IMR-90 (cell line): Measurements from ENCODE around the gene TTC7B. TPM values are rescaled to one million over a fixed set of nuclear protein-coding genes. Genes with fewer than 3 reads are reported as not detected.
"Not testable (repeated sequence)": the region's sequence is repeated elsewhere in the genome, so short reads cannot be mapped to it uniquely, and the experiment has no call there.

Experiments
- ATAC-seq: fragments of 200-7000 bp; cut with Tn5 transposase; 2 replicates; pipeline ENCODE4 v1.9.1; 2020; ENCODE audit warnings: low read depth, mild to moderate bottlenecking, moderate library complexity
- BruUV-seq: library from RNA; stranded (reverse); fragments of 400-500 nt; replicated peaks from 2 replicates; lab custom pipeline; 2021; lab: Mats Ljungman, UMichigan
- CTCF ChIA-PET: fragments of 300-600 bp; formaldehyde crosslinking; extraction: SDS; loops from one replicate; lab custom pipeline; 2021; ENCODE audit warnings: antibody characterized with exemption; lab: Yijun Ruan, JAX
- POLR2A ChIA-PET: fragments of 300-600 bp; sonication (Branson Sonifier 250); formaldehyde crosslinking; loops from one replicate; lab custom pipeline; 2022; ENCODE audit warnings: antibody characterized with exemption; ENCODE audit not compliant: unreplicated experiment; lab: Charles Lee
- DNase-seq: peaks from one replicate; pipeline ENCODE4 v3.0.0; 2013
- H2AFZ ChIP-seq: replicated peaks from 2 replicates; pipeline ENCODE3; 2013; ENCODE audit warnings: low read length, mild to moderate bottlenecking; ENCODE audit not compliant: poor library complexity
- H2AK5ac ChIP-seq: 2 replicates; pipeline ENCODE4 v1.6.1; 2013; ENCODE audit warnings: low read depth, low read length, inconsistent platforms
- H2AK9ac ChIP-seq: replicated peaks from 2 replicates; pipeline ENCODE3; 2013; ENCODE audit warnings: mild to moderate bottlenecking, low read depth, low read length, moderate library complexity; ENCODE audit not compliant: poor library complexity
- H2BK120ac ChIP-seq: 2 replicates; pipeline ENCODE4 v1.6.1; 2013; ENCODE audit warnings: low read depth, low read length, inconsistent platforms
- H2BK15ac ChIP-seq: 3 replicates; pipeline ENCODE4 v1.6.1; 2013; ENCODE audit warnings: low read depth, low read length, inconsistent platforms
- H2BK20ac ChIP-seq: 2 replicates; pipeline ENCODE4 v1.6.1; 2013; ENCODE audit warnings: low read depth, mild to moderate bottlenecking, inconsistent platforms, low read length, moderate library complexity
- H2BK5ac ChIP-seq: 2 replicates; pipeline ENCODE4 v1.6.1; 2013; ENCODE audit warnings: mild to moderate bottlenecking, low read depth, low read length, inconsistent platforms; ENCODE audit not compliant: poor library complexity, severe bottlenecking
- H3K14ac ChIP-seq: replicated peaks from 2 replicates; pipeline ENCODE4 v1.6.1; 2013; ENCODE audit warnings: low read depth, low read length, inconsistent platforms
- H3K18ac ChIP-seq: 2 replicates; pipeline ENCODE4 v1.6.1; 2013; ENCODE audit warnings: low read depth, low read length, control low read depth
- H3K23ac ChIP-seq: 2 replicates; pipeline ENCODE4 v1.6.1; 2013; ENCODE audit warnings: low read depth, low read length, inconsistent platforms
- H3K27ac ChIP-seq: 2 replicates; pipeline ENCODE4 v1.5.1; 2013; ENCODE audit warnings: mild to moderate bottlenecking, control low read depth, low read length; ENCODE audit not compliant: insufficient read depth
- H3K27me3 ChIP-seq: 2 replicates; pipeline ENCODE4 v1.6.1; 2013; ENCODE audit warnings: low read length; ENCODE audit not compliant: control insufficient read depth, insufficient read depth
- H3K36me3 ChIP-seq: 2 replicates; pipeline ENCODE4 v1.6.1; 2013; ENCODE audit warnings: low read length, mixed read lengths; ENCODE audit not compliant: control insufficient read depth, insufficient read depth
- H3K4ac ChIP-seq: 2 replicates; pipeline ENCODE4 v1.6.1; 2013; ENCODE audit warnings: low read depth, low read length, inconsistent platforms
- H3K4me1 ChIP-seq: 2 replicates; pipeline ENCODE4 v1.6.1; 2013; ENCODE audit warnings: low read length, mixed read lengths; ENCODE audit not compliant: control insufficient read depth, insufficient read depth
- H3K4me2 ChIP-seq: 2 replicates; pipeline ENCODE4 v1.6.1; 2013; ENCODE audit warnings: low read depth, mild to moderate bottlenecking, control low read depth, low read length, moderate library complexity
- H3K4me3 ChIP-seq: 2 replicates; pipeline ENCODE4 v1.5.1; 2013; ENCODE audit warnings: low read depth, mild to moderate bottlenecking, control low read depth, low read length, moderate library complexity; ENCODE audit not compliant: insufficient read depth
- H3K56ac ChIP-seq: 2 replicates; pipeline ENCODE4 v1.6.1; 2013; ENCODE audit warnings: low read length, inconsistent platforms; ENCODE audit not compliant: insufficient read depth; ENCODE audit errors: extremely low read depth
- H3K79me1 ChIP-seq, 2 experiments: 2 replicates each; pipeline ENCODE4 v1.6.1; 2013; ENCODE audit warnings: low read length in 2 of 2, inconsistent platforms in 1 of 2, low read depth in 1 of 2
- H3K9ac ChIP-seq: 2 replicates; pipeline ENCODE4 v1.6.1; 2013; ENCODE audit warnings: low read depth, low read length, control low read depth
- H3K9me1 ChIP-seq: 2 replicates; pipeline ENCODE4 v1.6.1; 2013; ENCODE audit warnings: low read length, inconsistent platforms; ENCODE audit not compliant: insufficient read depth
- H3K9me3 ChIP-seq: 2 replicates; pipeline ENCODE4 v1.6.1; 2013; ENCODE audit warnings: low read length; ENCODE audit not compliant: control insufficient read depth, insufficient read depth
- H4K20me1 ChIP-seq: 2 replicates; pipeline ENCODE4 v1.6.1; 2013; ENCODE audit warnings: low read length, inconsistent platforms; ENCODE audit not compliant: insufficient read depth
- H4K5ac ChIP-seq: 2 replicates; pipeline ENCODE4 v1.6.1; 2013; ENCODE audit warnings: mild to moderate bottlenecking, low read depth, low read length, control low read depth
- H4K8ac ChIP-seq, 2 experiments: 2 replicates each; pipeline ENCODE4 v1.6.1; 2013; ENCODE audit warnings: low read depth in 2 of 2, low read length in 2 of 2, control low read depth in 1 of 2, inconsistent platforms in 1 of 2
- H4K91ac ChIP-seq: 2 replicates; pipeline ENCODE4 v1.6.1; 2013; ENCODE audit warnings: low read depth, low read length, inconsistent platforms; ENCODE audit not compliant: insufficient read depth
- WGBS, 2 experiments: methylation state at CpG; one replicate each; pipeline versions ENCODE4 v1.1.5 to v1.1.7; 2013; ENCODE audit warnings: missing lambda C conversion rate in 2 of 2; ENCODE audit not compliant: insufficient read length in 1 of 2; ENCODE audit errors: extremely low coverage in 2 of 2; 5-methylcytosine and 5-hydroxymethylcytosine counted together
- dilution Hi-C: fragments of 300-500 bp; cut with HindIII; formaldehyde crosslinking; loops from one replicate; pipeline ENCODE4 v1.14.3; 2018; ENCODE audit warnings: low sequenced_read_pairs; ENCODE audit not compliant: unreplicated experiment
- in situ Hi-C: fragments of 300-500 bp; cut with MboI; formaldehyde crosslinking; loops from 3 replicates; pipeline ENCODE4 v1.14.3; 2019; ENCODE audit warnings: low sequenced_read_pairs, inconsistent platforms, mixed read lengths
- intact Hi-C: fragments of 100-400 bp; cut with micrococcal nuclease; formaldehyde crosslinking; loops from 2 replicates; pipeline ENCODE4 v1.10.0; 2022
- polyA plus RNA-seq, 3 experiments: library from polyadenylated mRNA; depleted of rRNA; stranded (reverse); fragments of >200 nt; gene quantifications; 2 replicates each; pipeline ENCODE4 v1.2.3, GENCODE V29; 2012; ENCODE audit warnings: low replicate concordance in 1 of 3
- total RNA-seq: library from RNA; depleted of rRNA; stranded (reverse); fragments of >200 nt; gene quantifications from 2 replicates; pipeline ENCODE4 v1.2.3, GENCODE V29; 2012

The TTC7B gene
- total and polyA plus RNA-seq, 2 of the 4 experiments (the other 2 are of a cell fraction), result 18.1 to 35.3 TPM

DNA sequence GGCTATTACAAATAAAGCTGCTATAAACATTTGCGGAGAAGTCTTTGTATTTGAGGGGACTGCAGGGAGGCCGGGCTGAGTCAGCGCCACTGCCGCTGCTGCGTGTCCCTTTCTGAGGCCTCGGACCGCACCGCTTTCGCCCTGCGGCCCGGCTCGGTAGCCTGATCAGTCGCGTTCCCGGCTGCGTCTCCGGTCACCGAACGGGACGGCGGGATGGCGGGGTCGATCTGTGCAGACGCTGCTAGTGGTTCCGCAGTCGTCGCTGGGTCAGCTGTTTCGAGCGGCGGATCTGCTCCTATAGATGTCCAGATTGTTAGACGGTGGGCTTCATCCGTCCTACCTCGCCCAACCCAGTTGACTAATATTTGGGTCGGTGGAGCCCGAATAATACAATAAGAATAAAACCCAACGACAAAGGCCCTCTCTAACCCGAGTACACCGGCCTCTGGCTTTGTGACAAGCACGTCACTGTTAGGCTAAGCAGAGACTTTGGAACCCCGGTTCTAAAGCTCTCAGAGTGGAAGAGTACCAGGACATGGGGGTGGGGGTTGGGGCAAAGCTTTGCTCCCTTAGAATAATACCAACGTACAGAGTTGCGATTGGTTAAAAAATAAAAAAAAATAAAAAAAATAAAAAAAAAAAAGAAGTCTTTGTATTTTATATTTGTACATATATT is 290.7 kb downstream of the TTC7B start:
- H3K79me1 ChIP-seq, H3K27me3 ChIP-seq, H4K20me1 ChIP-seq, H2BK20ac ChIP-seq, H3K14ac ChIP-seq, H3K27ac ChIP-seq, CTCF ChIA-PET, H4K8ac ChIP-seq, H4K5ac ChIP-seq, H3K18ac ChIP-seq, H3K4me3 ChIP-seq, H2BK15ac ChIP-seq, dilution Hi-C loops, H2BK5ac ChIP-seq, POLR2A ChIA-PET, H3K4ac ChIP-seq, in situ Hi-C loops, H3K23ac ChIP-seq, H2AK5ac ChIP-seq, H3K4me1 ChIP-seq, H2BK120ac ChIP-seq, BruUV-seq, H3K56ac ChIP-seq, DNase-seq, H4K91ac ChIP-seq, H2AK9ac ChIP-seq, H3K9me1 ChIP-seq, H3K36me3 ChIP-seq, H3K9ac ChIP-seq, H3K4me2 ChIP-seq, H2AFZ ChIP-seq, ATAC-seq, H3K9me3 ChIP-seq: not testable (repeated sequence)
- intact Hi-C loops, result loop anchor here (10.0 kb wide), 1 partner anchor 169 kb away; no protein-coding TSS in a partner anchor
- WGBS, 2 experiments, result no CpG with 5 or more reads among the region's 42 CpGs
